ENCODE results near the gene SNRPD1. TPM values are rescaled to one million over a fixed set of nuclear protein-coding genes. Genes with fewer than 3 reads are reported as not detected.
A peak's percentile ranks its signal among the peaks of the same experiment; 100 is the strongest.

SNRPD1 gene
- total and polyA plus RNA-seq, 9 of the 15 experiments (the other 6 are each of a cell fraction or from before 2014, with no cell fraction given): 186 to 1,063 (median 313) TPM

DNA sequence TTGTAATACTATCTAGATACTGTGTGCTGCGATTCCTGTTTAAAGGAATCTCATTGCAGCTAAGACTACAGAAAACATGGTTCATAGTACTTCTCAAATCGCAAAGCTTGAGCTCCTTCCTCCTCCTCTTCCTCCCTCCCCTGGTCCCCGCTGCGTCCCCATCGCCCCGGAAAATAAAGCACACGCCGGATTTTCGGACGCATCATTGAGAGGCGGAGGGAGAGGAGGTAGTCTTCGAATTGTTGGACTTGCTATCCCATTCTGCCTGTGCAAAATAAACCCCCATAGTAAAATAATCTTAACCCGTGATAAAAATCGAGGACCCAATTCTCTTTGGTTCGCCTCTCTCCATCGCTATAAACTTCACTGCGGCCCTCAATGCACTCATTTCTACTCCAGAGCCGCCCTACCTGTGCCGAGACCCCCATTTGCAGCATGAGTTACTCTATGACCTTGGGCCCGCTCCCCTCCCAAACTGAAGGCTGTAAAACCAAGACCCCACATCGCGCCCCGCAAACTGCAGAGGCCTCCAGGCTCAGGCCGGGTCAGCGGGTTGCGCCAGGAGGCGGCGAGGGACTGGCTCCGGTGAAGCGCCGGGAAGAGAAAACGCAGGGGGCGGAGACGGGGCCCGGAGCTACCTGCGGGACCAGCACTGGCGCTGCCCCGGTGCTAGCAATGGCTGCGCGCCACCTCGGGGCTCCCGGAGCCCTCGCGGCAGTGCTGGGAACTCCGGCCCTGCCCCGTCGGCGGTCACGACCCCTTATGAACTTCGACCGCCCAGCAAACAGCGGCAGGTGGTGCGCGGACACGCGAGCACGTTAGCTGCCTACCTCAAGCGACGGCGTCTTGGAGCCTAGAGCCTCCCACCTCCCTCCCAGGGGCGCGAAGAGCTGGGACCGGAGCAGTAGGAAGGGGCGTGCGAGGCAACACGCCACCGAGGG lies 12.3 kb upstream of the SNRPD1 start:
- CTCF ChIA-PET (ENCODE audit: low intra/inter-chr PET ratio): interaction anchor here (0.6 kb wide), 1 partner anchor 10 kb away, joined by 3 read pairs; no protein-coding TSS in a partner anchor
- peak overlapping the region; percentile 97 for H3K4me3 ChIP-seq
- under 1% methylated on average over 67 of the region's 67 CpGs for WGBS (ENCODE audit: insufficient coverage, low coverage, missing lambda C conversion rate)
- FAIRE-seq (no peak), ATAC-seq (peak; percentile 77), DNase-seq (ENCODE audit: extremely low read depth in 1 of 4, low spot score in 3 of 4) (peak; percentile 40 to 79 (median 70))
- peak overlapping the region; percentile 97 for H2AFZ ChIP-seq (ENCODE audit: low read depth, low read length)
- H3K4me1 ChIP-seq (replicated peaks in 1 of 2; ENCODE audit: control insufficient read depth in 2 of 2, insufficient read depth in 2 of 2, low read length in 2 of 2): peaks cover 12 to 15% of the 10 kb centered on the region in 2 experiments
- H3K36me3 ChIP-seq (ENCODE audit: control insufficient read depth, insufficient read depth, low read length): peaks cover 1% of the 10 kb centered on the region; the same call in 1 of the 3 replicates
- H3K79me2 ChIP-seq (ENCODE audit: control insufficient read depth, insufficient read depth, low read length): peaks cover 54% of the 10 kb centered on the region
- no peaks in the 10 kb centered on the region; the same call in 1 of the 2 replicates for H4K20me1 ChIP-seq (replicated peaks; ENCODE audit: control insufficient read depth, insufficient read depth, low read length)
- in situ Hi-C loops (cut with MboI): no loop called here
- H3K9me3 ChIP-seq (replicated peaks; ENCODE audit: control insufficient read depth, insufficient read depth, low read depth, low read length): no peaks in the 10 kb centered on the region
- peak overlapping the region; percentile 99 for H3K4me2 ChIP-seq (ENCODE audit: insufficient read depth, low read length)
- H3K9me1 ChIP-seq (ENCODE audit: control insufficient read depth, insufficient read depth, low read length): no peaks in the 10 kb centered on the region
- no peaks in the 10 kb centered on the region for H3K27me3 ChIP-seq (ENCODE audit: control insufficient read depth in 2 of 2, insufficient read depth in 2 of 2, low read length in 2 of 2)
- H3K27ac ChIP-seq (ENCODE audit: extremely low read depth, low read depth, low read length): peak overlapping the region; percentile 100
- POLR2A ChIA-PET: interaction anchor here (0.6 to 3.3 kb wide), 20 partner anchors 9 to 257 kb away, joined by 3 to 31 read pairs (median 4); partner anchors contain the start of genes MIB1 and SNRPD1
- intact Hi-C loops (cut with micrococcal nuclease): no loop called here
- BruUV-seq (replicated peaks): TSS peak; percentile 51
- H3K9ac ChIP-seq (ENCODE audit: insufficient read depth in 1 of 2, low read depth in 2 of 2, low read length in 2 of 2): peak overlapping the region; percentile 98 to 99
- TF ChIP-seq GTF2F1 (IDR thresholded peaks at IDR 0.05; ENCODE audit: low read depth, low read length): 0 out of 2 replicates have a peak, but pooled peaks have one; percentile 10
- TF ChIP-seq GTF2E2 (tag; IDR thresholded peaks at IDR 0.05): peak; percentile 74
- TF ChIP-seq SREBF2 (CRISPR knock-in tag; IDR thresholded peaks at IDR 0.05): no peak
- 0 out of 2 replicates have a peak, but pooled peaks have one; percentile 28 for TF ChIP-seq HDAC8 (tag; IDR thresholded peaks at IDR 0.05)
- TF ChIP-seq ZNF76 (CRISPR knock-in tag; IDR thresholded peaks at IDR 0.05; ENCODE audit: borderline replicate concordance): 0 out of 2 replicates have a peak, but pooled peaks have one; percentile 8
- TF ChIP-seq ARID4B (CRISPR knock-in tag; IDR thresholded peaks at IDR 0.05): peak; percentile 54; the same call in 1 of the 2 replicates
- peak; percentile 89 for TF ChIP-seq NR2C2 (CRISPR knock-in tag; IDR thresholded peaks at IDR 0.05)
- peak; percentile 96 for TF ChIP-seq NR2C2 (tag; IDR thresholded peaks at IDR 0.05)
- TF ChIP-seq ZNF232 (CRISPR knock-in tag; IDR thresholded peaks at IDR 0.05): 0 out of 2 replicates have a peak, but pooled peaks have one; percentile 58
- TF ChIP-seq MIER1 (IDR thresholded peaks at IDR 0.05; ENCODE audit: low read depth): peak; percentile 62; the same call in 1 of the 2 replicates
- TF ChIP-seq ZFX (CRISPR knock-in tag; IDR thresholded peaks at IDR 0.05): peak; percentile 90
- 0 out of 2 replicates have a peak, but pooled peaks have one; percentile 3 for TF ChIP-seq POLR2AphosphoS5 (IDR thresholded peaks at IDR 0.05; ENCODE audit: control insufficient read depth, insufficient read depth, low read depth, low read length)
- TF ChIP-seq SAP30 (IDR thresholded peaks at IDR 0.05; ENCODE audit: borderline replicate concordance, insufficient read depth, low read depth, low read length, poor library complexity, severe bottlenecking): peak; percentile 33
- TF ChIP-seq MLLT1 (IDR thresholded peaks at IDR 0.05): peak; percentile 37 to 50; a peak in 1 of 4 replicates

All from K562 (cell line).